ENCODE measurements around the gene SHH.
A peak's percentile ranks its signal among the peaks of the same experiment; 100 is the strongest.

SHH gene

GRCh38 chr7:155792999-155793560 is 19.2 kb downstream of the SHH start:
- no peak for DNase-seq

GRCh38 chr7:155792315-155792960 is 19.8 kb downstream of the SHH start:
- DNase-seq: no peak

GRCh38 chr7:155791836-155792235 is 20.4 kb downstream of the SHH start:
- no peak for DNase-seq

- no peak for DNase-seq
Measured at GRCh38 chr7:155791214-155791737, 21.0 kb downstream of the SHH start.

GRCh38 chr7:155790666-155791065 is 21.6 kb downstream of the SHH start:
- no peak for DNase-seq

GRCh38 chr7:155789001-155789725 is 23.1 kb downstream of the SHH start:
- peak in 3 of 51 donors; percentile 28 to 60 (median 46) for DNase-seq

- DNase-seq: no peak
Measured at GRCh38 chr7:155788616-155789000, 23.7 kb downstream of the SHH start.

- DNase-seq: no peak
Measured at GRCh38 chr7:155787171-155787851, 25.0 kb downstream of the SHH start.

GRCh38 chr7:155786491-155786890 is 25.8 kb downstream of the SHH start:
- DNase-seq: no peak

- DNase-seq: no peak
Measured at GRCh38 chr7:155785536-155785935, 26.7 kb downstream of the SHH start.

- DNase-seq: no peak
Measured at GRCh38 chr7:155782466-155782865, 29.8 kb downstream of the SHH start.

- DNase-seq: no peak
Measured at GRCh38 chr7:155781433-155781832, 30.8 kb downstream of the SHH start.

GRCh38 chr7:155780884-155781283 is 31.4 kb downstream of the SHH start:
- no peak for DNase-seq

GRCh38 chr7:155778349-155778748 is 33.9 kb downstream of the SHH start:
- DNase-seq: no peak

GRCh38 chr7:155776606-155777005 is 35.7 kb downstream of the SHH start:
- DNase-seq: no peak

- no peak for DNase-seq
Measured at GRCh38 chr7:155775691-155776090, 36.6 kb downstream of the SHH start.

- DNase-seq: no peak
Measured at GRCh38 chr7:155774947-155775346, 37.3 kb downstream of the SHH start.

- DNase-seq: no peak
Measured at GRCh38 chr7:155773531-155773930, 38.7 kb downstream of the SHH start.

- DNase-seq: no peak
Measured at GRCh38 chr7:155770241-155770640, 42.0 kb downstream of the SHH start.

- DNase-seq: peak in 2 of 51 donors; percentile 26 to 49
Measured at GRCh38 chr7:155769701-155770100, 42.6 kb downstream of the SHH start.

GRCh38 chr7:155766966-155767916 is 45.0 kb downstream of the SHH start:
- DNase-seq: no peak
